Brain microvascular endothelial cell (primary cell): ENCODE measurements around the gene KIAA1614.
A peak's percentile ranks its signal among the peaks of the same experiment; 100 is the strongest.

Experiments
- DNase-seq: peaks from one replicate; pipeline ENCODE4 v3.0.0-alpha.2; 2020
- H3K27ac ChIP-seq: fragments of 250-450 bp; sonication (Bioruptor Pico); 2 replicates; pipeline ENCODE4 v1.5.1; 2020; ENCODE audit warnings: mild to moderate bottlenecking, moderate library complexity
- H3K27me3 ChIP-seq: fragments of 250-450 bp; sonication (Bioruptor Pico); replicated peaks from 2 replicates; pipeline ENCODE4 v1.5.1; 2020; ENCODE audit warnings: mild to moderate bottlenecking
- H3K36me3 ChIP-seq: fragments of 250-450 bp; sonication (Bioruptor Pico); replicated peaks from 2 replicates; pipeline ENCODE4 v1.5.1; 2020; ENCODE audit warnings: mild to moderate bottlenecking
- H3K4me3 ChIP-seq: 2 replicates; pipeline ENCODE4 v1.5.1; 2011; ENCODE audit warnings: low read depth, mild to moderate bottlenecking, control low read depth, low read length, moderate library complexity
- CTCF ChIP-seq: IDR thresholded peaks from 2 replicates; pipeline ENCODE4 v1.5.1; 2011; ENCODE audit warnings: low read depth, mild to moderate bottlenecking, moderate library complexity, low read length, control low read depth, inconsistent platforms; ENCODE audit errors: missing control alignments
- in situ Hi-C: cut with HindIII; loops from 2 replicates; pipeline ENCODE4 v1.10.0; 2017; ENCODE audit warnings: low sequenced_read_pairs, low pct_ligation_motif_present

KIAA1614 gene

GRCh38 chr1:180912801-180913565, at the start of gene KIAA1614:
Gene KIAA1614, plus strand, starts transcription at chr1:180912897. Its CDS starts 347 bp downstream, at chr1:180913244.
- Histone ChIP-seq H3K36me3 (no peaks in the 10 kb centered on the region), H3K27ac (no peak within 1 kb of the TSS), H3K4me3 (peak within 1 kb of the TSS; percentile 64), H3K27me3 (no peaks in the 10 kb centered on the region)
- no peak for DNase-seq
- no peak for TF ChIP-seq CTCF
- in situ Hi-C loops = no loop called here

- no peak overlapping the region for H3K27ac ChIP-seq
- peak; percentile 63 for DNase-seq
- TF ChIP-seq CTCF = peak; percentile 49
- no peaks in the 10 kb centered on the region for H3K36me3 ChIP-seq
- in situ Hi-C loops = loop anchor here (25.0 kb wide), 1 partner anchor 351 kb away; the partner anchor contains the start of gene ACBD6
- H3K4me3 ChIP-seq = no peak overlapping the region
- no peaks in the 10 kb centered on the region for H3K27me3 ChIP-seq
Measured at GRCh38 chr1:180863158-180863775, 49.4 kb upstream of the KIAA1614 start.

- Histone ChIP-seq H3K4me3 (no peak overlapping the region), H3K27me3 (no peaks in the 10 kb centered on the region), H3K27ac (no peak overlapping the region), H3K36me3 (no peaks in the 10 kb centered on the region)
- TF ChIP-seq CTCF = peak; percentile 40
- no peak for DNase-seq
- in situ Hi-C loops = loop anchor here (25.0 kb wide), 1 partner anchor 280 kb away; no protein-coding TSS in a partner anchor
Measured at GRCh38 chr1:180881806-180882509, 30.7 kb upstream of the KIAA1614 start.

- H3K27ac ChIP-seq = no peak overlapping the region
- no peak for TF ChIP-seq CTCF
- no peak for DNase-seq
- H3K4me3 ChIP-seq = no peak overlapping the region
- in situ Hi-C loops = loop anchor here (25.0 kb wide), 1 partner anchor 278 kb away; no protein-coding TSS in a partner anchor
- H3K36me3 ChIP-seq = no peaks in the 10 kb centered on the region
- H3K27me3 ChIP-seq = no peaks in the 10 kb centered on the region
Measured at GRCh38 chr1:180884588-180885300, 28.0 kb upstream of the KIAA1614 start.

- H3K36me3 ChIP-seq = no peaks in the 10 kb centered on the region
- H3K27ac ChIP-seq = no peak overlapping the region
- TF ChIP-seq CTCF = no peak
- no peaks in the 10 kb centered on the region for H3K27me3 ChIP-seq
- H3K4me3 ChIP-seq = no peak overlapping the region
- in situ Hi-C loops = loop anchor here (25.0 kb wide), 1 partner anchor 276 kb away; no protein-coding TSS in a partner anchor
- no peak for DNase-seq
Measured at GRCh38 chr1:180886338-180886737, 26.4 kb upstream of the KIAA1614 start.
